Lower lobe of right lung (tissue), 2 donors: ENCODE data around the gene PGS1. TPM values are rescaled to one million over a fixed set of nuclear protein-coding genes. Genes with fewer than 3 reads are reported as not detected.
A peak's percentile ranks its signal among the peaks of the same experiment; 100 is the strongest.

Experiments used
- ATAC-seq, 2 donors: fragments of 200-7000 bp; cut with Tn5 transposase; one replicate each; pipeline ENCODE4 v1.9.1; 2020 to 2022; ENCODE audit warnings: mild to moderate bottlenecking in 2 of 2, moderate library complexity in 2 of 2
- DNase-seq: peaks from one replicate; pipeline ENCODE4 v3.0.0-alpha.2; 2020
- H3K27ac ChIP-seq: fragments of 200-600 bp; one replicate; pipeline ENCODE4 v1.8.0; 2022
- H3K27me3 ChIP-seq: fragments of 200-600 bp; one replicate; pipeline ENCODE4 v1.8.0; 2022; ENCODE audit warnings: low read depth
- H3K36me3 ChIP-seq: fragments of 200-600 bp; one replicate; pipeline ENCODE4 v1.8.0; 2022; ENCODE audit warnings: mild to moderate bottlenecking
- H3K4me1 ChIP-seq: fragments of 200-600 bp; one replicate; pipeline ENCODE4 v1.8.0; 2022
- H3K4me3 ChIP-seq: fragments of 200-600 bp; one replicate; pipeline ENCODE4 v1.8.0; 2022; ENCODE audit warnings: mild to moderate bottlenecking
- H3K9me3 ChIP-seq: fragments of 200-600 bp; one replicate; pipeline ENCODE4 v1.8.0; 2022
- CTCF ChIP-seq: fragments of 200-600 bp; IDR thresholded peaks from one replicate; pipeline ENCODE4 v1.8.0; 2022; ENCODE audit warnings: antibody characterized with exemption, mild to moderate bottlenecking
- intact Hi-C: fragments of 100-400 bp; cut with DNase I; formaldehyde crosslinking; loops from one replicate; pipeline ENCODE4 v1.11.0; 2022
- total RNA-seq: library from RNA; stranded (reverse); fragmentation: NEBNext Ultra II Directional; extraction: Animal tissue kit (Norgen Biotek cat#: 25700); gene quantifications from one replicate; pipeline ENCODE4 v1.2.1, GENCODE V29; 2021
- donor health status: DM: no; HTN: yes; CAD: no; lungs with severe emphysema.

The PGS1 gene
- total RNA-seq, 1 donor from 2014 or later: 90.9 TPM

GRCh38 chr17:78341559-78342448 is 36.6 kb upstream of the PGS1 start:
- peak overlapping the region; percentile 44 for H3K4me3 ChIP-seq
- no peaks in the 10 kb centered on the region for H3K36me3 ChIP-seq
- no peak for TF ChIP-seq CTCF
- peak overlapping the region; percentile 86 for H3K27ac ChIP-seq
- H3K27me3 ChIP-seq: no peaks in the 10 kb centered on the region
- H3K9me3 ChIP-seq: no peaks in the 10 kb centered on the region
- intact Hi-C loops: no loop called here
- peaks cover 56% of the 10 kb centered on the region for H3K4me1 ChIP-seq
- DNase-seq (peak; percentile 86), ATAC-seq (peak; percentile 74 to 76)

- TF ChIP-seq CTCF: no peak
- peak overlapping the region; percentile 44 for H3K4me3 ChIP-seq
- no peaks in the 10 kb centered on the region for H3K9me3 ChIP-seq
- DNase-seq (peak; percentile 53), ATAC-seq (peak; percentile 55 to 69)
- peak overlapping the region; percentile 86 for H3K27ac ChIP-seq
- intact Hi-C loops: no loop called here
- no peaks in the 10 kb centered on the region for H3K36me3 ChIP-seq
- no peaks in the 10 kb centered on the region for H3K27me3 ChIP-seq
- H3K4me1 ChIP-seq: peaks cover 63% of the 10 kb centered on the region
Observed at GRCh38 chr17:78342449-78343186, 35.8 kb upstream of the PGS1 start.

- H3K4me3 ChIP-seq: no peak overlapping the region
Observed at GRCh38 chr17:78343187-78343542, 35.3 kb upstream of the PGS1 start.

GRCh38 chr17:78343543-78344201 is 34.8 kb upstream of the PGS1 start:
- peak; percentile 24 to 52 for ATAC-seq
- H3K36me3 ChIP-seq: no peaks in the 10 kb centered on the region
- H3K27me3 ChIP-seq: no peaks in the 10 kb centered on the region
- peak overlapping the region; percentile 4 for H3K4me3 ChIP-seq
- no peaks in the 10 kb centered on the region for H3K9me3 ChIP-seq
- peaks cover 71% of the 10 kb centered on the region for H3K4me1 ChIP-seq
- intact Hi-C loops: no loop called here
- peak overlapping the region; percentile 86 for H3K27ac ChIP-seq
- TF ChIP-seq CTCF: no peak
- DNase-seq: peak; percentile 78

More at GRCh38 chr17:78343187-78343542, 35.3 kb upstream of the PGS1 start:
- Histone ChIP-seq H3K27me3 (no peaks in the 10 kb centered on the region), H3K4me1 (peaks cover 68% of the 10 kb centered on the region), H3K9me3 (no peaks in the 10 kb centered on the region), H3K36me3 (no peaks in the 10 kb centered on the region), H3K27ac (peak overlapping the region; percentile 86)
- intact Hi-C loops: no loop called here
- DNase-seq: peak; percentile 81
- ATAC-seq: peak; percentile 55 to 64
- TF ChIP-seq CTCF: no peak

GRCh38 chr17:78344666-78345065 is 33.8 kb upstream of the PGS1 start:
- no peak for DNase-seq
- TF ChIP-seq CTCF: no peak
- peaks cover 72% of the 10 kb centered on the region for H3K4me1 ChIP-seq
- H3K27ac ChIP-seq: peak overlapping the region; percentile 22
- intact Hi-C loops: no loop called here
- H3K36me3 ChIP-seq: no peaks in the 10 kb centered on the region
- H3K9me3 ChIP-seq: no peaks in the 10 kb centered on the region
- H3K27me3 ChIP-seq: no peaks in the 10 kb centered on the region
- ATAC-seq: no peak
- H3K4me3 ChIP-seq: no peak overlapping the region
